Hepatocyte (in vitro differentiated cells): ENCODE results near the gene N4BP2L2. TPM values are rescaled to one million over a fixed set of nuclear protein-coding genes. Genes with fewer than 3 reads are reported as not detected.

Experiments
- DNase-seq: peaks from one replicate; pipeline ENCODE4 v3.0.0-alpha.2; 2016; ENCODE audit warnings: low spot score
- H2AFZ ChIP-seq: fragments of 200-600 bp; sonication (generic); 2 replicates; pipeline ENCODE4 v1.6.0; 2016; ENCODE audit warnings: antibody characterized with exemption, mild to moderate bottlenecking
- H3K27ac ChIP-seq: fragments of 200-600 bp; sonication (generic); 2 replicates; pipeline ENCODE4 v1.5.1; 2016; ENCODE audit warnings: mild to moderate bottlenecking
- H3K27me3 ChIP-seq: fragments of 200-600 bp; sonication (generic); 2 replicates; pipeline ENCODE4 v1.6.1; 2016
- H3K36me3 ChIP-seq: fragments of 200-600 bp; sonication (generic); replicated peaks from 2 replicates; pipeline ENCODE4 v1.5.1; 2016; ENCODE audit warnings: low read depth; ENCODE audit not compliant: insufficient read depth
- H3K4me1 ChIP-seq: fragments of 200-600 bp; sonication (generic); 2 replicates; pipeline ENCODE4 v1.5.1; 2016; ENCODE audit warnings: mild to moderate bottlenecking, moderate library complexity; ENCODE audit not compliant: insufficient read depth
- H3K4me2 ChIP-seq: fragments of 200-600 bp; sonication (generic); 2 replicates; pipeline ENCODE4 v1.6.0; 2016
- H3K4me3 ChIP-seq: fragments of 200-600 bp; sonication (generic); 2 replicates; pipeline ENCODE4 v1.5.1; 2016; ENCODE audit warnings: mild to moderate bottlenecking
- H3K79me2 ChIP-seq: fragments of 200-600 bp; sonication (generic); 2 replicates; pipeline ENCODE4 v1.6.0; 2017; ENCODE audit warnings: mild to moderate bottlenecking
- H3K9me2 ChIP-seq: fragments of 200-600 bp; sonication (generic); replicated peaks from 2 replicates; pipeline ENCODE4 v1.6.0; 2017; ENCODE audit warnings: mild to moderate bottlenecking; ENCODE audit not compliant: insufficient read depth
- H3K9me3 ChIP-seq: fragments of 200-600 bp; sonication (generic); 2 replicates; pipeline ENCODE4 v1.5.1; 2016; ENCODE audit warnings: low read depth, mild to moderate bottlenecking
- H4K20me1 ChIP-seq: fragments of 200-600 bp; sonication (generic); 2 replicates; pipeline ENCODE4 v1.6.0; 2016; ENCODE audit warnings: mild to moderate bottlenecking; ENCODE audit not compliant: insufficient read depth, poor library complexity, severe bottlenecking
- EZH2 ChIP-seq: fragments of 200-600 bp; sonication (generic); IDR thresholded peaks from 2 replicates; pipeline ENCODE4 v1.6.1; 2016; ENCODE audit warnings: antibody characterized with exemption, mild to moderate bottlenecking, borderline replicate concordance
- EZH2phosphoT487 ChIP-seq: fragments of 200-600 bp; sonication (generic); IDR thresholded peaks from one replicate; pipeline ENCODE4 v1.6.1; 2018; ENCODE audit warnings: antibody characterized with exemption, mild to moderate bottlenecking, low read depth, moderate library complexity; ENCODE audit not compliant: unreplicated experiment, severe bottlenecking
- WGBS: methylation state at CpG from one replicate; pipeline ENCODE4 v1.1.6; 2016; ENCODE audit warnings: low lambda C conversion rate; ENCODE audit errors: missing lambda C conversion rate; 5-methylcytosine and 5-hydroxymethylcytosine counted together
- polyA plus RNA-seq: library from polyadenylated mRNA; unstranded; fragments of >200 nt; fragmentation: Nextera tagmentation; extraction: Ambion mirVana; gene quantifications from 2 replicates; pipeline ENCODE4 v1.2.1, GENCODE V29; 2016
- total RNA-seq: library from RNA; depleted of rRNA; stranded (reverse); fragments of >200 nt; gene quantifications from 2 replicates; pipeline ENCODE4 v1.2.3, GENCODE V29; 2014
- TF ChIP-seq, protein P1 (sequence below): fragments of 200-600 bp; sonication (generic); IDR thresholded peaks from 2 replicates; pipeline ENCODE4 v1.5.1; 2016; ENCODE audit warnings: antibody characterized with exemption, mild to moderate bottlenecking; ENCODE audit not compliant: poor library complexity

The N4BP2L2 gene
- total and polyA plus RNA-seq, 2 experiments from 2014 or later: 102 to 138 TPM

DNA sequence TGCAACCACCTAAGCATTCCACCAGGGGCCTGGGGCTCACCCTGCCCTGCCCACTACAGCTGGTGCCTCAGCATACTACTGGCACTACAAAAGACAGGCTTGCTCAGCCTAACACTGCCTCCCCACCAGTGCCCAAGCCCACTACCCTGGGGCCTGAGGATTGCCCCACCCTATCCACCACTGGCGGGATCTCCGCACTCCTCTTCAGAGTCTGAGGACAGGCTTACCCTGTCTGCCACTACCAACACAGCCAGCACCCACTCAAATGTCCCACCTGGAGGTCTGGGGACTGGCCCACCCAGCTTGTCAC lies 83.0 kb downstream of the N4BP2L2 start:
- H3K4me1 ChIP-seq: no peaks in the 10 kb centered on the region
- H3K79me2 ChIP-seq: no peaks in the 10 kb centered on the region
- H3K4me2 ChIP-seq: no peak overlapping the region
- peaks cover 4% of the 10 kb centered on the region for H3K9me3 ChIP-seq
- peaks cover 3% of the 10 kb centered on the region for H3K36me3 ChIP-seq
- no peaks in the 10 kb centered on the region for H4K20me1 ChIP-seq
- no peak overlapping the region for H3K27ac ChIP-seq
- no peak overlapping the region for H2AFZ ChIP-seq
- no peaks in the 10 kb centered on the region for H3K27me3 ChIP-seq
- TF ChIP-seq EZH2: no peak
- TF ChIP-seq, protein P1, sequence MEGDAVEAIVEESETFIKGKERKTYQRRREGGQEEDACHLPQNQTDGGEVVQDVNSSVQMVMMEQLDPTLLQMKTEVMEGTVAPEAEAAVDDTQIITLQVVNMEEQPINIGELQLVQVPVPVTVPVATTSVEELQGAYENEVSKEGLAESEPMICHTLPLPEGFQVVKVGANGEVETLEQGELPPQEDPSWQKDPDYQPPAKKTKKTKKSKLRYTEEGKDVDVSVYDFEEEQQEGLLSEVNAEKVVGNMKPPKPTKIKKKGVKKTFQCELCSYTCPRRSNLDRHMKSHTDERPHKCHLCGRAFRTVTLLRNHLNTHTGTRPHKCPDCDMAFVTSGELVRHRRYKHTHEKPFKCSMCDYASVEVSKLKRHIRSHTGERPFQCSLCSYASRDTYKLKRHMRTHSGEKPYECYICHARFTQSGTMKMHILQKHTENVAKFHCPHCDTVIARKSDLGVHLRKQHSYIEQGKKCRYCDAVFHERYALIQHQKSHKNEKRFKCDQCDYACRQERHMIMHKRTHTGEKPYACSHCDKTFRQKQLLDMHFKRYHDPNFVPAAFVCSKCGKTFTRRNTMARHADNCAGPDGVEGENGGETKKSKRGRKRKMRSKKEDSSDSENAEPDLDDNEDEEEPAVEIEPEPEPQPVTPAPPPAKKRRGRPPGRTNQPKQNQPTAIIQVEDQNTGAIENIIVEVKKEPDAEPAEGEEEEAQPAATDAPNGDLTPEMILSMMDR: no peak
- no peak for TF ChIP-seq EZH2phosphoT487
- H3K4me3 ChIP-seq: no peak overlapping the region
- 100% methylated on average over 2 of the region's 2 CpGs for WGBS
- no peaks in the 10 kb centered on the region for H3K9me2 ChIP-seq
- no peak for DNase-seq

DNA sequence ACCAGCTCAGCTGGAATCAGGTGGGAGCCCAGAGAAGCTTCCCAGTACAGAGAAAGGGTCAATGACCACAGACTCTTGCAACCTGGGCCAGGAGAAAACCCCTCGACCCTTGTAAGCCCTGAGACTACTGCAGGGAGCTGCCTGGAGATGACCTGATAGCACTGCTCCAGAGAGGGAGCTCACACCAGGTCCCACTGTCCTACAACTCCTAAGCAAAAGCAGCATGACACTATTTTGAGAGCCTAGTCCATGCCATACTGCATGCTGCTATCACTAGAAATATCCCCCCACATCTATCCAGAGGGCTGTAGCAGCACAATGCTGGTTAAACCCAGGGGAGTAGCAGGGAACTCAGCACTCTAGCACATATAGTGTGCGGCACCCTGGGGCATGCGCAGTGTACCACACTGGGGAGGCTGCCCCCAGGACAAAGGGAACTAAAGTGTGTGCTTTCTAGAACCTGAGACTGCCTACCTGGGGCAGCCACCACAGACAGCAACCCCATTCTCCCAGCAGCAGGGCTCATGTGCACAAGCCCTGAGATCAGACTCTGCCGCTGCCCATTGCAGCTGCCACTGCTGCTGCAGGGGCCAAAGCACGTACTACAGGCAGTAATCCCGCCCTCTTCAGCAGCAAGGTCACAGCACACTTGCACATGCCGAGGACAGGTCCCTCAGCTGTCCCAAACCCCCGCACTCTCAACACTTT lies 83.6 kb downstream of the N4BP2L2 start:
- Histone ChIP-seq H3K9me2 (no peaks in the 10 kb centered on the region), H4K20me1 (no peaks in the 10 kb centered on the region), H2AFZ (no peak overlapping the region), H3K27ac (no peak overlapping the region), H3K27me3 (no peaks in the 10 kb centered on the region), H3K4me2 (no peak overlapping the region), H3K4me3 (no peak overlapping the region), H3K4me1 (no peaks in the 10 kb centered on the region), H3K79me2 (no peaks in the 10 kb centered on the region), H3K36me3 (peaks cover 3% of the 10 kb centered on the region), H3K9me3 (peaks cover 4% of the 10 kb centered on the region)
- no peak for DNase-seq
- 88% methylated on average over 8 of the region's 8 CpGs for WGBS
- TF ChIP-seq, protein P1: no peak
- TF ChIP-seq EZH2: no peak

DNA sequence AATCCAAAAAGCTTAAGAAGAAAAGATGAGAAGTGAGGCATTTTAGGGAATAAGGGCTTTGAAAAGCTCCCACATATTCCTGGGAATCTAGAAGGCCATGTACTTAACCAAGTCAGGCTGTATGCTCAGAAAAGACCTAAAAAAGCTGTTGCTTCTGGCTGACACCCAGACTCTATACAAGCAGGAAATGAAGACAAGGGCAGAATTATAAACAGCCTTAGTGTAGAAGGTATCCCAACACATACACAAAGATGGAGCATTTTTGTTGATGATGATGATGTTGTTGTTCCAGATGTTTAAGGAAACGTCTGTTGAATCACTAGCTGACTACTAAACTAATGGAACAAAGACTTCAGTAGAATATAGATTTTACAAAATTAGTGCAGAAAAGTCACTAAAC lies 84.6 kb downstream of the N4BP2L2 start:
- H3K79me2 ChIP-seq: no peaks in the 10 kb centered on the region
- no peak for TF ChIP-seq EZH2phosphoT487
- TF ChIP-seq, protein P1: no peak
- no peak for TF ChIP-seq EZH2
- H3K4me3 ChIP-seq: no peak overlapping the region
- H3K9me3 ChIP-seq: peaks cover 4% of the 10 kb centered on the region
- no peak overlapping the region for H3K4me2 ChIP-seq
- no peak for DNase-seq
- no peaks in the 10 kb centered on the region for H4K20me1 ChIP-seq
- H3K27me3 ChIP-seq: no peaks in the 10 kb centered on the region
- peaks cover 3% of the 10 kb centered on the region for H3K36me3 ChIP-seq
- H2AFZ ChIP-seq: no peak overlapping the region
- no peaks in the 10 kb centered on the region for H3K9me2 ChIP-seq
- 87% methylated on average over 1 of the region's 1 CpG for WGBS
- no peaks in the 10 kb centered on the region for H3K4me1 ChIP-seq
- no peak overlapping the region for H3K27ac ChIP-seq

DNA sequence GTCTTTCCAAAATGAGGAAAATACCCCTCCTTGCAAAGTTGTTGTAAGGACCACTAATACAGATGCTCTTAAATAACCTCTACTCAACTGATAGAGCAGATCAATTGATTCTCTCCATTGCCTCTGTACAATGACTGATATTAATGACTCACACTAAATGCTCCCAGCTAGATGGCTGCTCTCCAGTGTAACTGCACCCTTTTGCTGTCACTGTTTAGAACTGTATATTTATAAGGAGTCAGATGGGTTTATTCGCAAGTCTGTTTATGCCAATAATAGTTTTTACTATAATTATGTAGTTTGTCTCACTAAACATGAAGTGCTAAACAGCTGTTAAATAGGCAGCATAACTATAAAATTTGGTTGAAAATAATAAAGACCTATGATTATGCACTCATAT lies 89.6 kb downstream of the N4BP2L2 start:
- WGBS: 91% methylated on average over 1 of the region's 1 CpG
- H4K20me1 ChIP-seq: no peaks in the 10 kb centered on the region
- no peak overlapping the region for H3K4me2 ChIP-seq
- H3K79me2 ChIP-seq: no peaks in the 10 kb centered on the region
- no peaks in the 10 kb centered on the region for H3K9me2 ChIP-seq
- TF ChIP-seq EZH2phosphoT487 (no peak), EZH2 (no peak)
- TF ChIP-seq, protein P1: no peak
- no peaks in the 10 kb centered on the region for H3K4me1 ChIP-seq
- H3K9me3 ChIP-seq: no peaks in the 10 kb centered on the region
- no peak overlapping the region for H3K27ac ChIP-seq
- H3K27me3 ChIP-seq: no peaks in the 10 kb centered on the region
- no peaks in the 10 kb centered on the region for H3K36me3 ChIP-seq
- no peak overlapping the region for H2AFZ ChIP-seq
- no peak overlapping the region for H3K4me3 ChIP-seq
- DNase-seq: no peak
